Calu3 (cell line): ENCODE data around the gene SLC27A3. TPM values are rescaled to one million over a fixed set of nuclear protein-coding genes. Genes with fewer than 3 reads are reported as not detected.

ENCODE experiments used
- BruUV-seq: library from RNA; stranded (reverse); fragments of 400-500 nt; replicated peaks from 2 replicates; lab custom pipeline; 2021; lab: Mats Ljungman, UMichigan
- CTCF ChIA-PET: fragments of 300-600 bp; sonication (Branson Sonifier 250); formaldehyde crosslinking; loops from one replicate; lab custom pipeline; 2022; ENCODE audit warnings: antibody characterized with exemption; lab: Charles Lee
- DNase-seq: peaks from one replicate; pipeline ENCODE4 v3.0.0; 2022
- H3K27ac Mint-ChIP-seq: one replicate; pipeline ENCODE4 v1.8.0; 2022; ENCODE audit warnings: mixed read lengths; ENCODE audit not compliant: unreplicated experiment
- H3K27me3 Mint-ChIP-seq: one replicate; pipeline ENCODE4 v1.8.0; 2022; ENCODE audit warnings: mixed read lengths; ENCODE audit not compliant: unreplicated experiment
- H3K36me3 Mint-ChIP-seq: one replicate; pipeline ENCODE4 v1.8.0; 2022; ENCODE audit warnings: mild to moderate bottlenecking, moderate library complexity, mixed read lengths; ENCODE audit not compliant: insufficient read depth, unreplicated experiment
- H3K4me1 Mint-ChIP-seq: one replicate; pipeline ENCODE4 v1.8.0; 2022; ENCODE audit warnings: mild to moderate bottlenecking, low read depth, mixed read lengths; ENCODE audit not compliant: unreplicated experiment
- H3K4me3 Mint-ChIP-seq: one replicate; pipeline ENCODE4 v1.8.0; 2022; ENCODE audit warnings: mild to moderate bottlenecking, low read depth, moderate library complexity, mixed read lengths; ENCODE audit not compliant: unreplicated experiment
- H3K9me3 Mint-ChIP-seq: one replicate; pipeline ENCODE4 v1.8.0; 2022; ENCODE audit warnings: low read depth, mixed read lengths; ENCODE audit not compliant: unreplicated experiment
- CTCF ChIP-seq: fragments of 200-600 bp; IDR thresholded peaks from one replicate; pipeline ENCODE4 v1.8.0; 2022; ENCODE audit warnings: antibody characterized with exemption; ENCODE audit not compliant: unreplicated experiment
- intact Hi-C: fragments of 100-400 bp; cut with micrococcal nuclease; formaldehyde crosslinking; loops from one replicate; pipeline ENCODE4 v1.10.0; 2022; ENCODE audit not compliant: unreplicated experiment
- total RNA-seq: library from RNA; stranded (reverse); gene quantifications from 2 replicates; pipeline ENCODE4 v1.2.3, GENCODE V29; 2022

Gene SLC27A3
- total RNA-seq, 1 experiment from 2014 or later = 11.9 TPM

GRCh38 chr1:153793973-153794615 is 18.9 kb downstream of the SLC27A3 start:
- H3K9me3 Mint-ChIP-seq = no peaks in the 10 kb centered on the region
- no peak overlapping the region for H3K4me3 Mint-ChIP-seq
- CTCF ChIA-PET = interaction anchor here (0.9 kb wide), 1 partner anchor 173 kb away, joined by 5 read pairs; no protein-coding TSS in a partner anchor
- TF ChIP-seq CTCF = no peak
- H3K27me3 Mint-ChIP-seq = peaks cover 45% of the 10 kb centered on the region
- H3K4me1 Mint-ChIP-seq = no peaks in the 10 kb centered on the region
- intact Hi-C loops = no loop called here
- peaks cover 4% of the 10 kb centered on the region for H3K36me3 Mint-ChIP-seq
- BruUV-seq = no TSS peak
- no peak overlapping the region for H3K27ac Mint-ChIP-seq
- DNase-seq = no peak

- H3K9me3 Mint-ChIP-seq = no peaks in the 10 kb centered on the region
- no peak overlapping the region for H3K27ac Mint-ChIP-seq
- peaks cover 38% of the 10 kb centered on the region for H3K27me3 Mint-ChIP-seq
- intact Hi-C loops = no loop called here
- BruUV-seq = no TSS peak
- H3K36me3 Mint-ChIP-seq = peaks cover 4% of the 10 kb centered on the region
- CTCF ChIA-PET = interaction anchor here (0.9 kb wide), 1 partner anchor 172 kb away, joined by 5 read pairs; no protein-coding TSS in a partner anchor
- no peak overlapping the region for H3K4me3 Mint-ChIP-seq
- no peaks in the 10 kb centered on the region for H3K4me1 Mint-ChIP-seq
- DNase-seq = no peak
- no peak for TF ChIP-seq CTCF
Measured at GRCh38 chr1:153794624-153795329, 19.6 kb downstream of the SLC27A3 start.

- DNase-seq = no peak
- no peak for TF ChIP-seq CTCF
- BruUV-seq = TSS peak; percentile 17
- Mint-ChIP-seq H3K4me1 (no peaks in the 10 kb centered on the region), H3K27me3 (peaks cover 32% of the 10 kb centered on the region), H3K4me3 (no peak overlapping the region), H3K36me3 (peaks cover 7% of the 10 kb centered on the region), H3K27ac (no peak overlapping the region), H3K9me3 (no peaks in the 10 kb centered on the region)
- intact Hi-C loops = no loop called here
- CTCF ChIA-PET = no interaction called here
Measured at GRCh38 chr1:153795330-153795837, 20.2 kb downstream of the SLC27A3 start.

- H3K27ac Mint-ChIP-seq = no peak overlapping the region
- TF ChIP-seq CTCF = no peak
- no peak for DNase-seq
- intact Hi-C loops = no loop called here
- no peak overlapping the region for H3K4me3 Mint-ChIP-seq
- peaks cover 26% of the 10 kb centered on the region for H3K27me3 Mint-ChIP-seq
- CTCF ChIA-PET = interaction anchor here (0.6 to 1.4 kb wide), 3 partner anchors 12 to 190 kb away, joined by 3 to 4 read pairs (median 3); partner anchors contain the start of gene RAB13
- H3K9me3 Mint-ChIP-seq = no peaks in the 10 kb centered on the region
- H3K4me1 Mint-ChIP-seq = no peaks in the 10 kb centered on the region
- no TSS peak for BruUV-seq
- peaks cover 8% of the 10 kb centered on the region for H3K36me3 Mint-ChIP-seq
Measured at GRCh38 chr1:153795934-153796785, 21.0 kb downstream of the SLC27A3 start.
